ENCODE results near the gene ZNF846. TPM values are rescaled to one million over a fixed set of nuclear protein-coding genes. Genes with fewer than 3 reads are reported as not detected.

The ZNF846 gene
- polyA plus RNA-seq, 1 donor = 42.2 TPM

Other genes with a start within 250 kb of the ZNF846 start
- 27.2 TPM for gene ZNF426, start 230.1 kb downstream of the ZNF846 start, polyA plus RNA-seq (ENCODE audit: insufficient read length)
- 33.2 TPM for gene ZNF121, start 184.2 kb downstream of the ZNF846 start, polyA plus RNA-seq (ENCODE audit: insufficient read length)
- 73.0 TPM for gene ZNF561, start 147.5 kb downstream of the ZNF846 start, polyA plus RNA-seq (ENCODE audit: insufficient read length)
- 29.9 TPM for gene ZNF562, start 93.6 kb downstream of the ZNF846 start, polyA plus RNA-seq (ENCODE audit: insufficient read length)
- 28.6 TPM for gene FBXL12, start 50.3 kb upstream of the ZNF846 start, polyA plus RNA-seq (ENCODE audit: insufficient read length)
- 265 TPM for gene UBL5, start 59.2 kb upstream of the ZNF846 start, polyA plus RNA-seq (ENCODE audit: insufficient read length)
- 44.6 TPM for gene PIN1, start 66.6 kb upstream of the ZNF846 start, polyA plus RNA-seq (ENCODE audit: insufficient read length)
- gene OLFM2, start 167.8 kb upstream of the ZNF846 start, polyA plus RNA-seq (ENCODE audit: insufficient read length) = 18.9 TPM
- 0.71 TPM for gene COL5A3, start 241.8 kb upstream of the ZNF846 start, polyA plus RNA-seq (ENCODE audit: insufficient read length)
- 0.40 TPM for gene RDH8, start 244.7 kb upstream of the ZNF846 start, polyA plus RNA-seq (ENCODE audit: insufficient read length)